HS-5 (cell line): ENCODE data around the gene OPN1SW.

Source experiments
- DNase-seq: peaks from one replicate; pipeline ENCODE4 v3.0.0-alpha.2; 2012; ENCODE audit warnings: low read depth

OPN1SW gene

DNA sequence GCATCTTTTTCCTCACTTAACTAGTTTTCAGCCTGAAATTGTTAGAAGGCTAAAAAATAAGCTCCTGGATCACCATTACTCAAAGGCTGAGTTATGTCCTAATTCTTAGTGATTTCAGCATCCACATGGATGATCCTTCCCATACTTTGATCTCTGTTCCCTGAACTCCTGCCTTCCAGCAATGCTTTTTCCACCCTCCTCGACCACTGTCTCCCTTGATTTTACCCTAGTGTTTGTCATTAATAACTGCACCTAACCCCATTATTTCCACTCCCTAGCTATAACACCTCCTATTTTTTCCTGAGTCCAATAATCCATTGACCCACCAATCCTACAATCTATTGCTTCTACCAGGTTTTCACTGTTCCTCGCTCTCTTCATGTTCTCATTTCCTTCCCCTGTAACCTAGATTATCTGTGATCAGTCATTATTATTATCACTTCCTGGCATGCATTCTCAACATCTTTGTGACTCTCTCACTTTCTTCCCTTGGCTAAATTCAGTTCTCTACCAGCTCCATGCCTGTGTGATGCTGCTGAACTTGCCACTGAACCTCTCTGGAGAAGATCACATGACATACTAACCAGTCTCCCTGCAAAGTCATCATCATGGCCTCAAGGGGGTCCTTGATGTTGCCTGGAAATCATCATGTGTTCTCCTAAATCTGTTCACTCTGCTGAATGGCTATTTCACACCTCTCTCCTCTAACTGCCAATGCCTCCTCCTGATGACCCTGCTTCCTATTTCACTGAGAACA, 42.9 kb downstream of the OPN1SW start:
- no peak for DNase-seq

DNA sequence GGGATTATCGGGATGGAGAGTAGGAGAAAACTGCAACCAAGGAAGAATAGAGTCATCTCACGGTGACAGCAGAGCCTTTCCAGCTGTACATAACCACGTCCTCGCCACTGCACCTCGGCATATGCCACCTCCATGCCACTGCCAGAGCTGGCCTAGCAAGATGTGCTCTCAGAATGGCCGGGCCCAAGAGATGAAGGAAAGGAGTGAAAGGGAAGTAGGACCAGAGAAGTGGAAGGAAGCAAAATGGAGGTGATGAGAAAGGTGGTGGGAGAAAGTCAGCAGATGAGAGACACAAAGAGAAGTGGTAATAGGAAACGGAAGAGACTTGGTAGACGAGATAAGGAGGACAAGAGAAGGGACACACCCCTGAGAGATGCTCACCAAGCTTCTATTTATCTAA, 44.4 kb downstream of the OPN1SW start:
- DNase-seq, result no peak

DNA sequence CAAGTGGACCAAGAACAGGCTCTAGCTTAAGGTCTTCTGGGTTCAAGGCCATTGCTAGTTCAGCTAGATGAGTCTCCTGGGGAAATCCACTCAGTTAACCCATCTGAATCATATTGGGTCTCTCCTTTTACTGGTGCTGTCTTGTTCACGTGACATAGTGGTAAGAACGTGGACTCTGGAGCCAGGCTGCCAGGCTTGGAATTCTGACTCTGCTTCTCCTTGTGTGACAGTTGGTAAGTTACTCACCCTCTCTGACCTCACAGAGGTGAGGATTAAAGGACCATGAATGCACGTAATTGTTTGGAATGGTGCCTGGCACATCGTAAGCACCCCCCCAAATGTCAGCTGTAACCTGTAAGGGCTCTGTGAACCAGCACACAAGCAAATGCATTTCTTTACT, 46.1 kb downstream of the OPN1SW start:
- no peak for DNase-seq

DNA sequence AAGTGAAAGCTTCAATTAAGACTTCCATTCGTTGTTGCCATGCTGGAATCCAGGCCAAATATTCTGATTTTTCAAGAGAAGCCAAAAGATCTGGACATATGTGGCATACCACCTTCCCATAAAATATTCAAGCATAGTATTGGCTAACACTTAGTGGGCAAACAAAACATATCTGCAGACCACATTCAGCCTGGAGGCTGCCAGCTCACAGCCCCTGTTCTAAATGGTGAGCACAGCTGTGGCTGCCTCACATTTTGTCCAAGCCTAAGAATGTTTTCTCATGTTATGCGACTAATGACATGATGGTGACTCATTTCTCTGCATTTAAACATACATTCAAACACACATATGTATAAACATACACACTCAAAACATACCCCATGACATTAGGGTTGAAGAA, 47.0 kb downstream of the OPN1SW start:
- DNase-seq, result no peak

DNA sequence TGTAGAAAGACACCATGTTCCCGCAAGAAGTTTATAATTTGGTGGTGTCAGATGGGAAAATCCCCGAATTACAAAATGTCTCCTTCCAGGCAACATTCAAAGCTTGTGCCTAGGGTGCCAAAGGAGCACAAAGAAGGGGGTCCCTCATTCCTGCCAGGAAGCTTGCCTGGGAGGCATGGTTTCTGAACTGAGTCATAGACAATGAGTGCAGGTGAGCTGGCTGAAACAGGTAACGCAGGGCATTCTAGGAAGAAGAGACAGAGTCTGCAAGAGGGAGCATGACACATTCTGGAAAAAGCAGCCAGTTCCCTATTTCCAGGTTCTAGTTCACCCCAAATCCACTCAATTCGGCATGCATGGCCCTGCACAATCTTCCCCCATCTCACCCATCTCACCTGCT, 48.4 kb downstream of the OPN1SW start:
- DNase-seq, result no peak

DNA sequence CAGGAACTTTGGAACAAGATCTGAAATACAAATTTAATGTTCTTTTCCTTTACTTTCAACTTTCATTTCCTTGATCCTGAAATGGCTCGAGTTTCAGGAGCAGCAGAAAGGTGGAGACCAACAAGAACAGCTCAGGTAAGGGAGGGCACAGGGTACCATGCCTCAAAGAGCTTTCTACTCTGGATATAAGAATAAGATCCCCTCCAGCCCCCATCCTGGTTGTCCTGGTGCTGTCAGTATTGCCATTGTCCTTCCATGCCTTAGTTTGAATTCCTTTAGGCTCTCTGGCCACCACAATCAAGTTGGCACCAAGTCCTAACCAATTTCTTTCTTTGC, 48.9 kb downstream of the OPN1SW start:
- no peak for DNase-seq

DNA sequence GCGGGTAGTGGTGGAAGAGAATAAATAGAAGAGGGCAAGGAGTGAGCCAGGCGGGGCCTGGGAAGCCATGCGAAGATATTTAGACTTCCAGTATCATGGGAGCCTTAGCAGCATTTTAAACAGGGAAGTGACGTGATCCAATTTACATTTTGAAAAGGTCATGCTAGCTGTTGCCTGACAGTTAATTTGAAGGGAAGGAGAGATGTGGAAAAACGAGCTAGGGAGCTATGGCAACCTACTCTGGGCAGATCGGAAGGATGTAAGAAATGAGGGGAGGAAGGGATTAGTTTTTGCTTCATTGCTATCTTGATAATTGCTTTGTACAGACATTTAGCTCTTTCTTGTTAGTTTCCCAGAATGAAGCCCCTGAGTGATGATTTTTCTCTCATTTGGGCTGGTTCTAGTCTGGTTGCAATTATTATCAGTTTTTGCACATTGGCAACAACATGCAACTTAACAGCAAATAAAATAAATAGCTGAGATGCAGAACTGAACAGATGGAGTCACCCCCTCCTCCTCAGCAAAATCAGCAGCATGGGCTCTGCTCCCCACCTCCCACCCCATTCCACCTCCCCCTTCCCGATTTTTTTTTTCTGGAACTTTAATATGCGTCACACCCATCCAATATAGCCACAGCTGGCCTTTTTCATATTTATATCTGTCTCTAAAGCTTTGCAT, 49.4 kb downstream of the OPN1SW start:
- DNase-seq, result no peak

DNA sequence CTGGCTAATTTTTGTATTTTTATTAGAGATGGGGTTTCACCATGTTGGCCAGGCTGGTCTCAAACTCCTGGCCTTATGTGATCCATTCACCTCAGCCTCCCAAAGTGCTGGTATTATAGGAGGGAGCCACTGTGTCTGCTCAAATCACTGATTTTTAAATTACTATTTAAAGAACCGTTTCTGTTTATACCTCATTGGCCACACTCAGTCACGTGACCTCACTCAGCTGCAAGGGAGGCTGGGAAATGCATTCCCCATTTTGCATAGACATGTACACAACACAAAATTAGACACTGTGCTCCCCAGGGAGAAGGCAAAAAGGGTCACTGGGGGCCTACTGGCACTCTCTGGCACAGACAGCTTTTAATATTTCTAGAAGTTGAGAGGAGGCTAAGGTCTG, 50.1 kb downstream of the OPN1SW start:
- DNase-seq, result no peak

DNA sequence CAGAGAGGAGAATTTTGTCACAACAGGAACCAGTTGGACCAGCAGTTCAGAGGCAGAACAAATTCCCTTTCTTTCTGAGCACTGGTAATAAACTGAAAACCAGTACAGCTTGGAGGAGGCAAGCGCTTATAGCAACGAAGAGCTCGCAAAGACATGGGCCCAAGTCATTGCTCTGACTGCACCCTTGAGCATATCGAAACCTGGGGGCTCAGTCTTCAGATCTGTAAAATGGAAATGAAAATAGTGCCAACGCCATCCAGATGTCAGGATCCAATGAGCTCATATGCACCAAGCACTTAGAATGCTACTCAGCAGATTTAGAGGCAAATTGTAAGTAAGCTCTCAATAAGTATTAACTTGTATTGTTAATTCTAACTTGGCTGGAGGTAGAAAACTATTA, 50.9 kb downstream of the OPN1SW start:
- no peak for DNase-seq
